A549 (cell line): Measurements from ENCODE around the gene RMND5A. TPM values are rescaled to one million over a fixed set of nuclear protein-coding genes. Genes with fewer than 3 reads are reported as not detected.
A peak's percentile ranks its signal among the peaks of the same experiment; 100 is the strongest.

ENCODE experiments used
- ATAC-seq, 2 experiments: fragments of 200-7000 bp in 1 of 2; fragments of >200 bp in 1 of 2; cut with Nextera tagmentation in 1 of 2; cut with Tn5 transposase in 1 of 2; 3 replicates each; pipeline versions ENCODE4 v1.8.0 to v1.9.1; 2018 to 2020; ENCODE audit warnings: mild to moderate bottlenecking in 1 of 2, moderate library complexity in 1 of 2
- CTCF ChIA-PET: fragments of 300-600 bp; sonication (Branson Sonifier 250); formaldehyde crosslinking; extraction: SDS; loops from one replicate; lab custom pipeline; 2021; ENCODE audit warnings: antibody characterized with exemption, inconsistent platforms; lab: Yijun Ruan, JAX
- POLR2A ChIA-PET: fragments of 350-600 bp; formaldehyde crosslinking; extraction: SDS; loops from one replicate; lab custom pipeline; 2021; ENCODE audit warnings: antibody characterized with exemption, inconsistent platforms; lab: Yijun Ruan, JAX
- DNase-seq, 2 experiments: peaks; one replicate each; pipeline versions ENCODE4 v3.0.0 to v3.0.0-alpha.2; 2011 to 2016; ENCODE audit warnings: low read depth in 1 of 2, low spot score in 1 of 2
- FAIRE-seq: peaks from 2 replicates; lab custom pipeline; 2011; peaks lifted over from hg19 to GRCh38; lab: Jason Lieb, UNC
- H3K27ac ChIP-seq, 2 experiments: fragments of >200 bp; sonication (Bioruptor Twin); formaldehyde crosslinking; 3 replicates each; pipeline ENCODE4 v1.5.1; 2016 to 2017
- H3K4me1 ChIP-seq: fragments of >200 bp; sonication (Bioruptor Twin); formaldehyde crosslinking; 3 replicates; pipeline ENCODE4 v1.6.1; 2016
- H3K4me2 ChIP-seq: fragments of >200 bp; sonication (Bioruptor Twin); formaldehyde crosslinking; 3 replicates; pipeline ENCODE4 v1.6.1; 2016
- H3K4me3 ChIP-seq: fragments of >200 bp; sonication (Bioruptor Twin); formaldehyde crosslinking; 3 replicates; pipeline ENCODE4 v1.5.1; 2016
- H3K9me3 ChIP-seq: fragments of >200 bp; sonication (Bioruptor Twin); formaldehyde crosslinking; 3 replicates; pipeline ENCODE4 v1.6.1; 2016
- CBX8 ChIP-seq: fragments of 200-600 bp; sonication (generic); IDR thresholded peaks from 2 replicates; pipeline ENCODE4 v1.6.1; 2016
- EHF ChIP-seq: fragments of 250-450 bp; sonication (Bioruptor Pico); IDR thresholded peaks from 2 replicates; pipeline ENCODE4 v1.5.0; 2020; ENCODE audit warnings: mild to moderate bottlenecking
- EP300 ChIP-seq, 2 experiments: fragments of >200 bp; sonication (Bioruptor Twin); formaldehyde crosslinking; IDR thresholded peaks; 2 replicates in 1 of 2; 3 replicates in 1 of 2; pipeline ENCODE4 v1.6.1; 2016 to 2017
- ESRRA ChIP-seq: fragments of 150-350 bp; IDR thresholded peaks from 2 replicates; pipeline ENCODE4 v1.6.1; 2014; ENCODE audit warnings: mild to moderate bottlenecking, low read length, borderline replicate concordance
- FOXS1 ChIP-seq: fragments of 250-450 bp; sonication (Bioruptor Pico); IDR thresholded peaks from 2 replicates; pipeline ENCODE4 v1.5.0; 2020; ENCODE audit warnings: mild to moderate bottlenecking, moderate library complexity
- GATA3 ChIP-seq: IDR thresholded peaks from 2 replicates; pipeline ENCODE4 v1.6.1; 2012; ENCODE audit warnings: borderline replicate concordance
- HEYL ChIP-seq: fragments of 250-450 bp; sonication (Bioruptor Pico); IDR thresholded peaks from 2 replicates; pipeline ENCODE4 v1.8.0; 2021; ENCODE audit warnings: mild to moderate bottlenecking, moderate library complexity
- HOXB5 ChIP-seq: fragments of 250-450 bp; sonication (Bioruptor Pico); IDR thresholded peaks from 2 replicates; pipeline ENCODE4 v1.5.0; 2020; ENCODE audit warnings: mild to moderate bottlenecking, moderate library complexity
- JUNB ChIP-seq: fragments of >200 bp; sonication (Bioruptor Twin); formaldehyde crosslinking; IDR thresholded peaks from 2 replicates; pipeline ENCODE4 v1.6.1; 2016
- NFE2L2 ChIP-seq: fragments of 150-350 bp; conservative IDR thresholded peaks from 2 replicates; pipeline ENCODE4 v1.6.1; 2014; ENCODE audit warnings: low read length
- POLR2A ChIP-seq: IDR thresholded peaks from 2 replicates; pipeline ENCODE4 v1.6.1; 2012; ENCODE audit warnings: mild to moderate bottlenecking, low read length
- RARB ChIP-seq: fragments of 250-450 bp; sonication (Bioruptor Pico); IDR thresholded peaks from 2 replicates; pipeline ENCODE4 v1.8.0; 2021; ENCODE audit warnings: mild to moderate bottlenecking, moderate library complexity
- RCOR1 ChIP-seq: fragments of 150-350 bp; IDR thresholded peaks from 2 replicates; pipeline ENCODE4 v1.6.1; 2014; ENCODE audit warnings: antibody characterized with exemption, low read length, low read depth
- RNF2 ChIP-seq: fragments of 200-600 bp; sonication (generic); IDR thresholded peaks from 2 replicates; pipeline ENCODE4 v1.6.1; 2016; ENCODE audit warnings: low read depth, mild to moderate bottlenecking, antibody characterized with exemption, moderate library complexity, borderline replicate concordance
- WGBS: methylation state at CpG from one replicate; pipeline ENCODE4 v1.1.6; 2017; ENCODE audit errors: missing lambda C conversion rate; 5-methylcytosine and 5-hydroxymethylcytosine counted together
- polyA plus RNA-seq, 4 experiments: library from polyadenylated mRNA; depleted of rRNA in 3 of 4; stranded (reverse); fragments of >200 nt; fragmentation: RNase III in 1 of 4; extraction: RNeasy Plus Mini Kit Qiagen cat#74134 plus additional on column Dnase treatment in 1 of 4; gene quantifications; 2 replicates in 3 of 4; 3 replicates in 1 of 4; pipeline ENCODE4 v1.2.3, GENCODE V29; 2011 to 2017
- TF ChIP-seq, protein P1 (sequence below): fragments of >200 bp; sonication (Bioruptor Twin); formaldehyde crosslinking; IDR thresholded peaks from 3 replicates; pipeline ENCODE4 v1.5.1; 2016
- TF ChIP-seq, protein P2 (sequence below): fragments of 250-450 bp; sonication (Bioruptor Pico); IDR thresholded peaks from 2 replicates; pipeline ENCODE4 v1.5.0; 2020; ENCODE audit warnings: low read depth, mild to moderate bottlenecking, moderate library complexity

The RMND5A gene
- polyA plus RNA-seq, 2 of the 4 experiments (the other 2 are of a cell fraction) = 10.5 to 28.0 TPM

DNA sequence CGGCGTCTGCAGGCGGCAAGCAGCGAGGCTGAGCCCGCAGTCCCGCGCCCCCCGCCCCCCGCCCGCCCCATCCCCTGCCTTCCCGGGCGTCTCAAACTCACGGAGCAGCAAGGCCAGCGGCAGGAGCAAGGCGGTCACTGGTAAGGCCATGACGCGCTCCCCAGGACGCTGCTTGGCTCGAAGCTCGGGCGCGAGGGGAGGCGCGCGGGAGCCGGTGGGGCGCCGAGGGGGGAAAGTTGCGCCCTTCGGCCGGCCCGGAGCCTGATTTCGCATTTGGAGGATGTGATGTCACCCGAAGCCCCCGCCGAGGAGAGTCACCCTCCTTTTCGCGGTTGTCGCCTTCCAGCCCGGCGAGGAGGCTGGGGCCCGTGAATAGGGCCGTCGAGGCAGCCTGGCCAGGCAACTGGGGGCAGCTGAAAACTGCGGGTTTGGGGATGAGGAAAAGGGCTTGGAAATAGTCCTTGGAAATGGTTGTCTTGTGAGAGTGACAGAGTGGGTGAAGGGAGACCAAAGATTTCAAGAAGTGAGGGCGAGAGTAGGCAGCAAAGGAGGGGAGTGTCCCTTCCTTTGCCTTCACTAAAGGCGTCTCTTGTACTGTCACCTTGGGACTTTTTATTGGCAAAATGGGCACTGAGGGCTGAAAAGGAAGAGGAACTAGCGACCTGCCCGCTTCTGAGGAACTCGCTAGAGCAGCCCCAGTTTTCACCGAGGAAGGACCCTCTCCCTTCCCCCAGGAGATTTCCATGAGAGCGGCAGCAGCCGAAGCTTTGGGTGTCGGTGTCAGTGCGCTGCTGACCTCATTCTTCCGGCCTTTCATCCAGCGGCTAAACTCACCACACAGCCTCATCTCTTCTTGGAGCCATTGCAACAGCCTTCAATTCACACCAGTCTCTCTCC, 70.8 kb downstream of the RMND5A start, which contains the start of gene CD8A:
Gene CD8A, minus strand, starts transcription at position 238 of the 897 bp plus-strand sequence. Its CDS starts 88 bp downstream, at position 150.
- no peak for TF ChIP-seq RARB (CRISPR knock-in tag)
- no peak for TF ChIP-seq EP300 (IDR thresholded peaks at IDR 0.05)
- no peak for TF ChIP-seq RNF2
- TF ChIP-seq HOXB5 (CRISPR knock-in tag) = no peak
- no peak for TF ChIP-seq EHF (CRISPR knock-in tag)
- TF ChIP-seq, protein P1, sequence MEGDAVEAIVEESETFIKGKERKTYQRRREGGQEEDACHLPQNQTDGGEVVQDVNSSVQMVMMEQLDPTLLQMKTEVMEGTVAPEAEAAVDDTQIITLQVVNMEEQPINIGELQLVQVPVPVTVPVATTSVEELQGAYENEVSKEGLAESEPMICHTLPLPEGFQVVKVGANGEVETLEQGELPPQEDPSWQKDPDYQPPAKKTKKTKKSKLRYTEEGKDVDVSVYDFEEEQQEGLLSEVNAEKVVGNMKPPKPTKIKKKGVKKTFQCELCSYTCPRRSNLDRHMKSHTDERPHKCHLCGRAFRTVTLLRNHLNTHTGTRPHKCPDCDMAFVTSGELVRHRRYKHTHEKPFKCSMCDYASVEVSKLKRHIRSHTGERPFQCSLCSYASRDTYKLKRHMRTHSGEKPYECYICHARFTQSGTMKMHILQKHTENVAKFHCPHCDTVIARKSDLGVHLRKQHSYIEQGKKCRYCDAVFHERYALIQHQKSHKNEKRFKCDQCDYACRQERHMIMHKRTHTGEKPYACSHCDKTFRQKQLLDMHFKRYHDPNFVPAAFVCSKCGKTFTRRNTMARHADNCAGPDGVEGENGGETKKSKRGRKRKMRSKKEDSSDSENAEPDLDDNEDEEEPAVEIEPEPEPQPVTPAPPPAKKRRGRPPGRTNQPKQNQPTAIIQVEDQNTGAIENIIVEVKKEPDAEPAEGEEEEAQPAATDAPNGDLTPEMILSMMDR = no peak
- TF ChIP-seq, protein P2, sequence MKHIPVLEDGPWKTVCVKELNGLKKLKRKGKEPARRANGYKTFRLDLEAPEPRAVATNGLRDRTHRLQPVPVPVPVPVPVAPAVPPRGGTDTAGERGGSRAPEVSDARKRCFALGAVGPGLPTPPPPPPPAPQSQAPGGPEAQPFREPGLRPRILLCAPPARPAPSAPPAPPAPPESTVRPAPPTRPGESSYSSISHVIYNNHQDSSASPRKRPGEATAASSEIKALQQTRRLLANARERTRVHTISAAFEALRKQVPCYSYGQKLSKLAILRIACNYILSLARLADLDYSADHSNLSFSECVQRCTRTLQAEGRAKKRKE (CRISPR knock-in tag) = no peak
- TF ChIP-seq POLR2A = no peak
- TF ChIP-seq GATA3 = no peak
- no peak for TF ChIP-seq ESRRA
- no peak for TF ChIP-seq CBX8
- no peak for TF ChIP-seq JUNB
- POLR2A ChIA-PET = interaction anchor here (0.6 kb wide), 1 partner anchor 143 kb away, joined by 4 read pairs; no protein-coding TSS in a partner anchor
- H3K27ac ChIP-seq = no peak within 1 kb of the TSS
- H3K9me3 ChIP-seq = 0 out of 3 replicates have a peak, but pooled peaks cover 1% of the 10 kb centered on the region
- peak within 1 kb of the TSS; percentile 31 for H3K4me3 ChIP-seq
- peak in 1 of 2 experiments; percentile 40; a peak in 3 of 6 replicates for ATAC-seq
- FAIRE-seq = no peak
- no peak for DNase-seq
- peaks cover 19% of the 10 kb centered on the region; the same call in 2 of the 3 replicates for H3K4me1 ChIP-seq
- 58% methylated on average over 19 of the region's 57 CpGs for WGBS
- peak within 1 kb of the TSS; percentile 80 for H3K4me2 ChIP-seq
- CTCF ChIA-PET = interaction anchor here (0.5 to 2.4 kb wide), 3 partner anchors 13 to 26 kb away, joined by 3 to 13 read pairs (median 6); no protein-coding TSS in a partner anchor

DNA sequence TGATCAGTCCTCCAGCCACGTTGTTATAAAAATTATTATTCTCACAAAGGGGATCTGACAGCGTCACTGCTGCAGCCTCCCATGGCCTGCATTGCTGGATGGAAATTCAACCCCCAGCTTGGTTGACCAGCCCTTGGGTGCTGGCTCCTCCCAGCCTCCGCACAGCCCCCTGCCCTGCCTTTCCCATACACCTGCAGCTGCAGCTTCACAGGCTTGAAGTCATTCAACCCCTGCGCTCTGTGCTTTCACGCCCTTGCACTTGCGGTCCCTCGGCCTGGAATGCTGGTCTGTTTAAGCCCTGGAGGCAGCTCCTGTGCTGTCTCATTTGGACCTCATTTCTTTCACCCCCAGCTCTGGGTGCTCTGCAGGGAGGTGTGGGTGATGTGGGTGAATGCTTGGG, 71.5 kb downstream of the RMND5A start:
- ChIA-PET CTCF (interaction anchor here (0.5 to 2.4 kb wide), 5 partner anchors 13 to 389 kb away, joined by 3 to 13 read pairs (median 3); no protein-coding TSS in a partner anchor), POLR2A (no interaction called here)
- 65% methylated on average over 7 of the region's 7 CpGs for WGBS
- DNase-seq = no peak
- Histone ChIP-seq H3K4me1 (peaks cover 19% of the 10 kb centered on the region; the same call in 2 of the 3 replicates), H3K27ac (no peak overlapping the region), H3K9me3 (peaks cover 6% of the 10 kb centered on the region; the same call in 2 of the 3 replicates), H3K4me2 (no peak overlapping the region), H3K4me3 (no peak overlapping the region)
- peak in 1 of 2 experiments; percentile 15; a peak in 1 of 6 replicates for ATAC-seq
- TF ChIP-seq CBX8 (no peak), FOXS1 (CRISPR knock-in tag) (no peak), RCOR1 (no peak), HEYL (CRISPR knock-in tag) (no peak), NFE2L2 (no peak)
- TF ChIP-seq, protein P1 = no peak
- TF ChIP-seq, protein P2 (CRISPR knock-in tag) = no peak
- no peak for FAIRE-seq
